ENCODE data around the gene CARD16.

GRCh38 chr11:105070306-105070705 lies 25.2 kb upstream of the CARD16 start:
- TF ChIP-seq EZH2phosphoT487 (IDR thresholded peaks at IDR 0.05; ENCODE audit: borderline replicate concordance, low read depth) (no peak), CTCF (IDR thresholded peaks at IDR 0.05) (no peak), RFX5 (IDR thresholded peaks at IDR 0.05; ENCODE audit: low read length) (no peak), TCF12 (IDR thresholded peaks at IDR 0.05) (no peak), FOXM1 (IDR thresholded peaks at IDR 0.05; ENCODE audit: low read depth) (no peak), MAX (IDR thresholded peaks at IDR 0.05; ENCODE audit: low read depth) (no peak), SIN3A (IDR thresholded peaks at IDR 0.05; ENCODE audit: borderline replicate concordance, low read depth, low read length) (no peak), POLR2AphosphoS5 (IDR thresholded peaks at IDR 0.05; ENCODE audit: low read depth, low read length) (no peak), USF2 (IDR thresholded peaks at IDR 0.05; ENCODE audit: borderline replicate concordance, low read depth, low read length) (no peak), SMC3 (IDR thresholded peaks at IDR 0.05; ENCODE audit: low read depth, low read length) (no peak), ZBTB33 (IDR thresholded peaks at IDR 0.05; ENCODE audit: borderline replicate concordance, low read depth) (no peak), CHD2 (IDR thresholded peaks at IDR 0.05; ENCODE audit: low read length, partially characterized antibody) (no peak)

Measured in SK-N-SH (cell line).